ENCODE results near the gene TACO1. TPM values are rescaled to one million over a fixed set of nuclear protein-coding genes. Genes with fewer than 3 reads are reported as not detected.

TACO1 gene
- total RNA-seq, 6 donors from 2014 or later, result 6.3 to 17.5 (median 13.5) TPM

Small RNAs within 50 kb of the gene (small RNA-seq; reads per million reads assigned to genes)
- 0 reads per million in 4 donors for gene RNU6-288P

Other genes starting within 250 kb of the TACO1 start
- 100 to 1,000 TPM in 1 of 6 donors, 10 to 100 TPM in 5; 53.7 to 124 (median 64.4) TPM for gene CYB561, start 154.6 kb upstream of the TACO1 start, total RNA-seq
- 10 to 100 TPM; 21.1 to 90.6 (median 65.1) TPM for gene ACE, start 123.8 kb upstream of the TACO1 start, total RNA-seq
- gene KCNH6, start 77.5 kb upstream of the TACO1 start, total RNA-seq, result 1 to 10 TPM in 1 of 6 donors, under 1 TPM in 3, not detected in 2; 0.22 to 4.2 (median 0.31) TPM
- gene DCAF7, start 50.4 kb upstream of the TACO1 start, total RNA-seq, result 10 to 100 TPM; 26.0 to 86.3 (median 42.3) TPM
- 100 to 1,000 TPM in 1 of 6 donors, 10 to 100 TPM in 5; 55.1 to 116 (median 60.4) TPM for gene MAP3K3, start 21.5 kb downstream of the TACO1 start, total RNA-seq
- 100 to 1,000 TPM in 1 of 6 donors, 10 to 100 TPM in 5; 13.2 to 115 (median 21.6) TPM for gene LIMD2, start 99.2 kb downstream of the TACO1 start, total RNA-seq
- 10 to 100 TPM; 18.7 to 60.8 (median 32.4) TPM for gene STRADA, start 140.9 kb downstream of the TACO1 start, total RNA-seq
- gene CCDC47, start 172.7 kb downstream of the TACO1 start, total RNA-seq, result 100 to 1,000 TPM in 1 of 6 donors, 10 to 100 TPM in 5; 65.9 to 118 (median 92.9) TPM
- gene DDX42, start 173.3 kb downstream of the TACO1 start, total RNA-seq, result 100 to 1,000 TPM in 2 of 6 donors, 10 to 100 TPM in 4; 76.8 to 345 (median 87.6) TPM
- gene PSMC5, start 226.5 kb downstream of the TACO1 start, total RNA-seq, result 100 to 1,000 TPM in 1 of 6 donors, 10 to 100 TPM in 5; 55.2 to 118 (median 88.1) TPM
- gene FTSJ3, start 226.8 kb downstream of the TACO1 start, total RNA-seq, result 10 to 100 TPM; 24.7 to 75.4 (median 41.8) TPM
- 100 to 1,000 TPM in 3 of 6 donors, 10 to 100 TPM in 3; 77.0 to 137 (median 95.7) TPM for gene SMARCD2, start 241.8 kb downstream of the TACO1 start, total RNA-seq